ENCODE data around the gene WNT3. TPM values are rescaled to one million over a fixed set of nuclear protein-coding genes. Genes with fewer than 3 reads are reported as not detected.

The WNT3 gene
- total RNA-seq, 6 experiments from 2014 or later = 2.1 to 3.5 (median 3.2) TPM

GRCh38 chr17:46738544-46738943 is 79.9 kb downstream of the WNT3 start:
- peaks cover 69% of the 10 kb centered on the region for H3K4me1 Mint-ChIP-seq (ENCODE audit: low read depth)

GRCh38 chr17:46737326-46737725 is 81.2 kb downstream of the WNT3 start:
- Mint-ChIP-seq H3K4me1 (ENCODE audit: low read depth) (peaks cover 69% of the 10 kb centered on the region), H3K36me3 (ENCODE audit: low read depth) (peaks cover 9% of the 10 kb centered on the region), H3K4me3 (no peak overlapping the region), H3K9me3 (no peaks in the 10 kb centered on the region), H3K27me3 (ENCODE audit: insufficient read depth) (peaks cover 4% of the 10 kb centered on the region; the same call in 1 of the 2 replicates), H3K27ac (no peak overlapping the region; the same call in 1 of the 2 replicates)
- no peak for DNase-seq
- TF ChIP-seq, protein P1, sequence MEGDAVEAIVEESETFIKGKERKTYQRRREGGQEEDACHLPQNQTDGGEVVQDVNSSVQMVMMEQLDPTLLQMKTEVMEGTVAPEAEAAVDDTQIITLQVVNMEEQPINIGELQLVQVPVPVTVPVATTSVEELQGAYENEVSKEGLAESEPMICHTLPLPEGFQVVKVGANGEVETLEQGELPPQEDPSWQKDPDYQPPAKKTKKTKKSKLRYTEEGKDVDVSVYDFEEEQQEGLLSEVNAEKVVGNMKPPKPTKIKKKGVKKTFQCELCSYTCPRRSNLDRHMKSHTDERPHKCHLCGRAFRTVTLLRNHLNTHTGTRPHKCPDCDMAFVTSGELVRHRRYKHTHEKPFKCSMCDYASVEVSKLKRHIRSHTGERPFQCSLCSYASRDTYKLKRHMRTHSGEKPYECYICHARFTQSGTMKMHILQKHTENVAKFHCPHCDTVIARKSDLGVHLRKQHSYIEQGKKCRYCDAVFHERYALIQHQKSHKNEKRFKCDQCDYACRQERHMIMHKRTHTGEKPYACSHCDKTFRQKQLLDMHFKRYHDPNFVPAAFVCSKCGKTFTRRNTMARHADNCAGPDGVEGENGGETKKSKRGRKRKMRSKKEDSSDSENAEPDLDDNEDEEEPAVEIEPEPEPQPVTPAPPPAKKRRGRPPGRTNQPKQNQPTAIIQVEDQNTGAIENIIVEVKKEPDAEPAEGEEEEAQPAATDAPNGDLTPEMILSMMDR (IDR thresholded peaks at IDR 0.05) = no peak

More at GRCh38 chr17:46738544-46738943, 79.9 kb downstream of the WNT3 start:
- H3K4me3 Mint-ChIP-seq = no peak overlapping the region
- no peaks in the 10 kb centered on the region for H3K9me3 Mint-ChIP-seq
- TF ChIP-seq, protein P1 (IDR thresholded peaks at IDR 0.05) = no peak
- peaks cover under 1% of the 10 kb centered on the region; the same call in 1 of the 2 replicates for H3K36me3 Mint-ChIP-seq (ENCODE audit: low read depth)
- H3K27ac Mint-ChIP-seq = no peak overlapping the region
- no peak for DNase-seq
- H3K27me3 Mint-ChIP-seq (ENCODE audit: insufficient read depth) = peaks cover 4% of the 10 kb centered on the region; the same call in 1 of the 2 replicates

- Mint-ChIP-seq H3K4me3 (no peak overlapping the region), H3K27me3 (ENCODE audit: insufficient read depth) (peaks cover 2% of the 10 kb centered on the region), H3K27ac (no peak overlapping the region), H3K36me3 (ENCODE audit: low read depth) (peaks cover 12% of the 10 kb centered on the region), H3K9me3 (no peaks in the 10 kb centered on the region), H3K4me1 (ENCODE audit: low read depth) (peaks cover 69% of the 10 kb centered on the region)
- TF ChIP-seq, protein P1 (IDR thresholded peaks at IDR 0.05) = no peak
- no peak for DNase-seq
Measured at GRCh38 chr17:46736100-46736499, 82.4 kb downstream of the WNT3 start.

GRCh38 chr17:46733837-46734475 is 84.5 kb downstream of the WNT3 start:
- peaks cover 2% of the 10 kb centered on the region for H3K27me3 Mint-ChIP-seq (ENCODE audit: insufficient read depth)
- H3K4me1 Mint-ChIP-seq (ENCODE audit: low read depth) = peaks cover 64% of the 10 kb centered on the region
- H3K4me3 Mint-ChIP-seq = peak overlapping the region; percentile 4; the same call in 1 of the 2 replicates
- TF ChIP-seq, protein P1 (IDR thresholded peaks at IDR 0.05) = no peak
- H3K27ac Mint-ChIP-seq = peak overlapping the region; percentile 63
- H3K36me3 Mint-ChIP-seq (ENCODE audit: low read depth) = peaks cover 28% of the 10 kb centered on the region
- DNase-seq = peak; percentile 75
- H3K9me3 Mint-ChIP-seq = no peaks in the 10 kb centered on the region

GRCh38 chr17:46732754-46733398 is 85.6 kb downstream of the WNT3 start:
- Mint-ChIP-seq H3K4me3 (no peak overlapping the region), H3K27ac (peak overlapping the region; percentile 63; the same call in 1 of the 2 replicates), H3K9me3 (no peaks in the 10 kb centered on the region), H3K4me1 (ENCODE audit: low read depth) (peaks cover 61% of the 10 kb centered on the region), H3K27me3 (ENCODE audit: insufficient read depth) (peaks cover 2% of the 10 kb centered on the region), H3K36me3 (ENCODE audit: low read depth) (peaks cover 33% of the 10 kb centered on the region)
- TF ChIP-seq, protein P1 (IDR thresholded peaks at IDR 0.05) = no peak
- no peak for DNase-seq

Measured in HFFc6 (cell line).